Testis (tissue), 2 donors: ENCODE measurements around the gene TBCC.

ENCODE experiments used
- POLR2A ChIP-seq: fragments of 450-650 bp; IDR thresholded peaks from one replicate; pipeline ENCODE4 v1.6.1; 2017; ENCODE audit warnings: antibody characterized with exemption, mild to moderate bottlenecking, moderate library complexity
- TF ChIP-seq, protein P1 (sequence below), 3 experiments: fragments of 450-650 bp in 2 of 3; fragments of 200-600 bp in 1 of 3; sonication (generic) in 1 of 3; IDR thresholded peaks; one replicate each; pipeline ENCODE4 v1.5.1; 2016 to 2019; ENCODE audit warnings: antibody characterized with exemption in 3 of 3, mild to moderate bottlenecking in 2 of 3, moderate library complexity in 1 of 3

- TF ChIP-seq, protein P1, sequence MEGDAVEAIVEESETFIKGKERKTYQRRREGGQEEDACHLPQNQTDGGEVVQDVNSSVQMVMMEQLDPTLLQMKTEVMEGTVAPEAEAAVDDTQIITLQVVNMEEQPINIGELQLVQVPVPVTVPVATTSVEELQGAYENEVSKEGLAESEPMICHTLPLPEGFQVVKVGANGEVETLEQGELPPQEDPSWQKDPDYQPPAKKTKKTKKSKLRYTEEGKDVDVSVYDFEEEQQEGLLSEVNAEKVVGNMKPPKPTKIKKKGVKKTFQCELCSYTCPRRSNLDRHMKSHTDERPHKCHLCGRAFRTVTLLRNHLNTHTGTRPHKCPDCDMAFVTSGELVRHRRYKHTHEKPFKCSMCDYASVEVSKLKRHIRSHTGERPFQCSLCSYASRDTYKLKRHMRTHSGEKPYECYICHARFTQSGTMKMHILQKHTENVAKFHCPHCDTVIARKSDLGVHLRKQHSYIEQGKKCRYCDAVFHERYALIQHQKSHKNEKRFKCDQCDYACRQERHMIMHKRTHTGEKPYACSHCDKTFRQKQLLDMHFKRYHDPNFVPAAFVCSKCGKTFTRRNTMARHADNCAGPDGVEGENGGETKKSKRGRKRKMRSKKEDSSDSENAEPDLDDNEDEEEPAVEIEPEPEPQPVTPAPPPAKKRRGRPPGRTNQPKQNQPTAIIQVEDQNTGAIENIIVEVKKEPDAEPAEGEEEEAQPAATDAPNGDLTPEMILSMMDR (IDR thresholded peaks at IDR 0.05): no peak
- TF ChIP-seq POLR2A: no peak
Observed at GRCh38 chr6:42740725-42741124, 5.2 kb downstream of the TBCC start.
